NCI-H1930 (cell line): Measurements from ENCODE around the gene SNX33.
"Not testable (repeated sequence)": the region's sequence is repeated elsewhere in the genome, so short reads cannot be mapped to it uniquely, and the experiment has no call there.

Experiments used
- DNase-seq, 2 experiments: peaks; one replicate each; lab custom pipeline; 2025; lab: John Stamatoyannopoulos, UW

SNX33 gene

GRCh38 chr15:75699961-75700874, 52.5 kb downstream of the SNX33 start:
- DNase-seq = not testable (repeated sequence)

- not testable (repeated sequence) for DNase-seq
Observed at GRCh38 chr15:75701071-75702003, 53.6 kb downstream of the SNX33 start.

- no peak for DNase-seq
Observed at GRCh38 chr15:75702436-75702835, 54.7 kb downstream of the SNX33 start.

- DNase-seq = not testable (repeated sequence)
Observed at GRCh38 chr15:75703440-75704262, 55.9 kb downstream of the SNX33 start.

GRCh38 chr15:75704263-75704615, 56.5 kb downstream of the SNX33 start:
- no peak for DNase-seq

GRCh38 chr15:75704618-75705017, 56.9 kb downstream of the SNX33 start:
- DNase-seq = no peak

- not testable (repeated sequence) for DNase-seq
Observed at GRCh38 chr15:75705375-75705774, 57.7 kb downstream of the SNX33 start.

- DNase-seq = no peak
Observed at GRCh38 chr15:75705854-75706681, 58.4 kb downstream of the SNX33 start.

- no peak for DNase-seq
Observed at GRCh38 chr15:75706682-75706954, 58.9 kb downstream of the SNX33 start.

- DNase-seq = not testable (repeated sequence)
Observed at GRCh38 chr15:75709458-75709857, 61.7 kb downstream of the SNX33 start.

- DNase-seq = not testable (repeated sequence)
Observed at GRCh38 chr15:75710874-75711273, 63.2 kb downstream of the SNX33 start.

GRCh38 chr15:75711495-75711894, 63.8 kb downstream of the SNX33 start:
- DNase-seq = not testable (repeated sequence)
